HG02943 (cell line): ENCODE results near the gene ESRRA.

Source experiments
- ATAC-seq: cut with Tn5 transposase; IDR thresholded peaks from one replicate; pipeline ENCODE4 v1.9.1; 2021; ENCODE audit warnings: mild to moderate bottlenecking, low read depth, moderate library complexity; ENCODE audit not compliant: unreplicated experiment

The ESRRA gene

DNA sequence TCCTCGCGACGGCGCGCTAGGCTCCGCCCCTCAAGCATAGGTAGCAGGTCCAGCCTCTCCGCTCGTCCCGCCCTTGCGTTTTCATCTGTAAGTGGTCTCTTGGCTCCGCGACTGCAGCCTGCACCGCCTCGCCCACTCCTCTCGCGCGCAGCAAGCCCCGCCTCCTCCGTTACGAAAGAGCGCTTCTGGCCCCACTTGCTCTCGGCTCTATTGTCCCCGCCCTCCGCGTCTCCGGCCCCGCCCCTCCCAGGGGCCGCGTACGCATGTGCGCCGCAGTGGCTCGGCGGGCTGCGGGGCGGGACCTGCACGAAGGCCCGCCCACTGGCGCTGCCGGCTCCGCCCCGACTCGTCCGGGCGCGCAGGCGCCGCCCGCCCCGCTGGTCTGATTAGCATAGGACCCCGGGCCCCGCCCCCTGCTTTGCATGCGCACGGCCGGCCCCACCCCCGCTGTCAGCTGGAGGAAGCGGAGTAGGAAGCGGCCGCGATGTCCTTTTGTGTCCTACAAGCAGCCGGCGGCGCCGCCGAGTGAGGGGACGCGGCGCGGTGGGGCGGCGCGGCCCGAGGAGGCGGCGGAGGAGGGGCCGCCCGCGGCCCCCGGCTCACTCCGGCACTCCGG is at the start of gene ESRRA:
ESRRA (plus strand) TSS at position 450 of the 616 bp plus-strand sequence. CDS start 1,656 bp downstream, outside the sequence.
- ATAC-seq, result peak; percentile 53

DNA sequence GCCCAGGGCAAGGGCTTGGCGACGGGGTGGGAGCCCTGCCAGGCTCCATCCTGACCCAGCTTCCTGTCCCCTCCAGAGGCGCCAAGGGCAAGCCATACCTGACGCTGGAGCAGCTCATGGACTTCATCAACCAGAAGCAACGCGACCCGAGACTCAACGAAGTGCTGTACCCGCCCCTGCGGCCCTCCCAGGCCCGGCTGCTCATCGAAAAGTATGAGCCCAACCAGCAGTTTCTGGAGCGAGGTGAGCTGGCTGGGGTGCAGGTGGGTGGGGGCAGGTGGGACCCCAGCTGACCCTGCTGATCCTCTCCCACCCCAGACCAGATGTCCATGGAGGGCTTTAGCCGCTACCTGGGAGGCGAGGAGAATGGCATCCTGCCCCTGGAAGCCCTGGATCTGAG is 49.0 kb upstream of the ESRRA start:
- ATAC-seq, result no peak

DNA sequence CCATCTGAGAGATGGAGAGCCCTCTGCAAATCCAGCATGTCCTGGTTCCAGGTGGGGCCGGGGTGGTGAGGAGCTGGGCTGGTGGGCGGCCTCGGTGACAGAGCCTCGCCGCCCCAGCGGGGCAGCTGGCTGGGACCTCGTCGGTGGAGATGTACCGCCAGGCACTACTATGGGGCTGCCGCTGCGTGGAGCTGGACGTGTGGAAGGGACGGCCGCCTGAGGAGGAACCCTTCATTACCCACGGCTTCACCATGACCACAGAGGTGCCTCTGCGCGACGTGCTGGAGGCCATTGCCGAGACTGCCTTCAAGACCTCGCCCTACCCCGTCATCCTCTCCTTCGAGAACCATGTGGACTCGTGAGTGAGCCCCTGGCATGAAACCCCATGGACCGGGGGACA is 47.0 kb upstream of the ESRRA start:
- ATAC-seq, result no peak

DNA sequence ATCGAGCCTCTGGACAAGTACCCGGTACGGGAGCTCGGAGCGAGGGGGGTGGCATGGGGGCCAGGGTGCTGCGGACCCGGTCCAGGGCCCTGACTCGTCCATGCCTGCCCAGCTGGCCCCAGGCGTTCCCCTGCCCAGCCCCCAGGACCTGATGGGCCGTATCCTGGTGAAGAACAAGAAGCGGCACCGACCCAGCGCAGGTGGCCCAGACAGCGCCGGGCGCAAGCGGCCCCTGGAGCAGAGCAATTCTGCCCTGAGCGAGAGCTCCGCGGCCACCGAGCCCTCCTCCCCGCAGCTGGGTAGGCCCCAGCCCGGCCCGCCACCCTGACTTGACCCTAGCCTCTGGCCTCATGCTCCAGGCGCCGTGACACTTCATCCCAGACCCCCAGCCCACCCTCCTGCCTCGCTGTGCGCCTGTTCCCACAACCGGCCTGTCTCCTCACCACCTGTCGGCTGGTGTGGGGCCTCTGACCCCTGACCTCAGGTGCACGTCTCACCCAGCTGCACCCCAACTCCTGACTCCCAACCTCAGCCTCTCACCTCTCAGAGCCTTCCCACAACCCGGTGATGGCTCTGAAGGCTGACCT is 46.3 kb upstream of the ESRRA start:
- no peak for ATAC-seq

DNA sequence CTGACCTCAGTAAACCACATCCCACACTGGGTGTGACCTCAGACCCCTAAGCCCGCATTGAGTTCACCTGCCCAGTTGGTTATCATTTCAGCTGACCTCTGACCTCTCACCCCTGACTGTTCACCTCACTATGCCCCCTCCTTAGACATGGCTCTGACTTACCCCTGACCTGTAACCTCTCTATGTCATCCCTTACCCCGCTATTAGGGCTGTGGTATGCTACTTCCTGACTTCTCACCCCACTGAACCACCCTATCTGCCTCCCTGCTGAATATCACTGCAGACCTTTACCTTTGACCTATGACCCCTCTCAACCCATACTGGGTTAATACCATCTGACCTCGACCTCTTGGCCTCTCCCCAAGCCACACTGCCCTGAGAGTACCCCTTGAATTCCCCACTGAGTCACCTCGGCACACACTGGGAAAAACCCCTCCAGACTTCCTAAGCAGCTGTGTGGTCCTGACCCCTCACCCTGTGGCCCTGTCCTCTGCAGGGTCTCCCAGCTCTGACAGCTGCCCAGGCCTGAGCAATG is 45.7 kb upstream of the ESRRA start:
- ATAC-seq, result no peak

DNA sequence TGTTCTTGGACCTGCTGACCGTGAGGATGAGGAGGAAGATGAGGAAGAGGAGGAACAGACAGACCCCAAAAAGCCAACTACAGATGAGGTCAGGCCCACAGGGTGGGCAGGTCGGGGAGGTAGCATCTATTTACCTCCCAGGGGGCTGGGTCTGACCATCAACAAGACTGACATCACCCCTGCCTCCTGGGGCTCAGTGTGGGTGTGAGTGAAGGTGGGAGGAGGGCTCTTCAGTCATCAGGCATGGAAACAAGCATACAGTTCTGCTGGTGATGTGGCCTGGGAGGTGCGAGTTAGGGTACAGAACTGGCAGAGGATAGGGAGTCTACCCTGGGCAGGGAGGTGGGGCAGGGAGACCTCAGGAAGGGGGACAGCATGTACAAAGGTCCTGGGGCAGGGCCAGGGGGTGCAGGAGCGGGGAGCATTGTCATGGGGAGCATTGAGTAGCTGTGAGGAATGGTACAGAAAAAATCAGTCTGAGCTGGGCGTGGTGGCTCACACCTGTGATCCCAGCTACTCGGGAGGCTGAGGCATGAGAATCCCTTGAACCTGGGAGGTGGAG is 45.1 kb upstream of the ESRRA start:
- ATAC-seq, result no peak

DNA sequence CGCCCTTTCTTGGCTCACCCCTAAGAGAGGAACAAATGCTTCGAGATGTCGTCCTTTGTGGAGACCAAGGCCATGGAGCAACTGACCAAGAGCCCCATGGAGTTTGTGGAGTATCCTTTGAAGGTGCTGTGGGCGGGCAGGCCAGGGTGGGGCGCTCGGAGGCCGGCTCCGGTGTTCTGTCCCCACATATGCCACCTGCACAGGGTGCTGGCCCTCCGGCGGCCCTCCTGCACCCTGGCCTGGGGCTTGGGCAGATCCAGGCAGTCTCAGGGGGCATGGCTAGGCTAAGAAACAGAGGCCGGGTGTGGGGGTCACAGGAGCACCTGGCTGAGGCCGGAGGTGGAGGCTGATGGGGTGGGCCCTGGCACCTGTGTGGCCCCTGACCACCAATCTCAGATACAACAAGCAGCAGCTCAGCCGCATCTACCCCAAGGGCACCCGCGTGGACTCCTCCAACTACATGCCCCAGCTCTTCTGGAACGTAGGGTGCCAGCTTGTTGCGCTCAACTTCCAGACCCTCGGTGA is 43.7 kb upstream of the ESRRA start:
- ATAC-seq, result no peak

DNA sequence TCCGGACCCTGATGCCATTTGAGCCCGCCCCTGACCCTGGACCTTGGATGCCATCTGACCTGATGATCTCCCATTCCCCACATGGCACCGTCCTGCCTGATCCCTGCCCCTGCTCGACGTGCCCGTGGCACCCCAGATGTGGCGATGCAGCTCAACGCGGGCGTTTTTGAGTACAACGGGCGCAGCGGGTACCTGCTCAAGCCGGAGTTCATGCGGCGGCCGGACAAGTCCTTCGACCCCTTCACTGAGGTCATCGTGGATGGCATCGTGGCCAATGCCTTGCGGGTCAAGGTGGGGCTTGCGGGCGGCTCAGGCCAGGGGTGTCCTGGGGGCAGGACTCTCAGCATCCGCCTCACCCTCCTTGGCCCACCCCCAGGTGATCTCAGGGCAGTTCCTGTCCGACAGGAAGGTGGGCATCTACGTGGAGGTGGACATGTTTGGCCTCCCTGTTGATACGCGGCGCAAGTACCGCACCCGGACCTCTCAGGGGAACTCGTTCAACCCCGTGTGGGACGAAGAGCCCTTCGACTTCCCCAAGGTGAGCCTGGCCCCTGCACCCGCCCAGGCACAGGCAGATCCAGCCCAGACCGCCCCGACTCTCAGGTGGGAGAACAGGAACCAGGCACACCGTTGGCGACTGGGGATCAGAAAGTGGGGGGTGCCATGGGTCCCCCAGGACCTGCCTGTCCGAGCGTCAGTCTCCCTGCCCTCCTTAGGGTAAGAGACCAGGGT is 42.9 kb upstream of the ESRRA start:
- no peak for ATAC-seq

DNA sequence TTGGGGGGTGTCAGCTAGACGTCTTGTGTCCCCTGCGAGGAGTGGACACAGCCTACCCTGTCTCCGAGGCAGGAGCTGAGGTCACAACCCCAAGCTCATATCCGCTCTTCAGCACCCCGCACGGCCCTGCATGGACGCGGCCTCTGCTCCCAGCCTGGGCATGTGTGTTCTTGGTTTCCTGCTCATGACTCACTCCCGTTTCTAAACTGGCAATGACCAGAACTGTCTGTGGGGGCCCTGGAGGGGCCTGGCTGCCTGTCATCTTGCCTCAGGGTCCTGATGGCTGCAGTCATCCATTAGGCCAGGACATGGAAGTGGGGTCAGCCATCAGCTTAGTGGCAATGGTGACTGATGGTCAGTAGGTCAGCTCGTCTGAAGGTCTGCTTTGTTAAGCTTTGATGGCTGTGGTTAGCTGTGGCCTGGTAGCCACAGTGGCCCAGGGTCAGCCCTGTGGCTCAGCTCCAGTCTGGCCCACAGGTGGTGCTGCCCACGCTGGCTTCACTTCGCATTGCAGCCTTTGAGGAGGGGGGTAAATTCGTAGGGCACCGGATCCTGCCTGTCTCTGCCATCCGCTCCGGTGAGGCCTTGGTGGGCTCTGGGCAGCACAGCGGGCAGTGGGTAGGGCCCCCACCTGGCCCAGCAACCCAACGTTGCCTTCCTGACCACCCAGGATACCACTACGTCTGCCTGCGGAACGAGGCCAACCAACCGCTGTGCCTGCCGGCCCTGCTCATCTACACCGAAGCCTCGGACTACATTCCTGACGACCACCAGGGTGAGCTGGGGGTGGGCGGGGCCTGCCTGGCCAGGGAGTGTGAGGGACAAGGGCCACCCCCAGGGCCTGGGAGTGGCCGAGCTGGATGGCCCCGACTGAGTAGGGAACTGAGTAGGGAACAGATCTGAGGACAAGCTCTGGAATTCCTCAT is 42.0 kb upstream of the ESRRA start:
- ATAC-seq, result no peak

DNA sequence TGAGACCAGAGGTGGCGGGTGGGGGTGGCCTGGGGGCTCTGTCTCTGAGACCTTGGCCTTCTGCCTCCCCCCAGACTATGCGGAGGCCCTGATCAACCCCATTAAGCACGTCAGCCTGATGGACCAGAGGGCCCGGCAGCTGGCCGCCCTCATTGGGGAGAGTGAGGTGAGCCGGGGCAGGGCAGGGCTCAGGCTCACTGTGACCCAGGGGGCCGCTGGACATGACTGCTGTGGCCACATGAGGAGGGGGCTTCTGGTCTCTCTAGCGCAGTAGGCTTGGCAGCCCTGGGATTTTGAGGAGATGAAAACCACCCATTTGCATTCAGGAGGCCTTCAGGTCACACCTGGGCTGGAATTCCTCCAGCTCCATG is 41.4 kb upstream of the ESRRA start:
- no peak for ATAC-seq

DNA sequence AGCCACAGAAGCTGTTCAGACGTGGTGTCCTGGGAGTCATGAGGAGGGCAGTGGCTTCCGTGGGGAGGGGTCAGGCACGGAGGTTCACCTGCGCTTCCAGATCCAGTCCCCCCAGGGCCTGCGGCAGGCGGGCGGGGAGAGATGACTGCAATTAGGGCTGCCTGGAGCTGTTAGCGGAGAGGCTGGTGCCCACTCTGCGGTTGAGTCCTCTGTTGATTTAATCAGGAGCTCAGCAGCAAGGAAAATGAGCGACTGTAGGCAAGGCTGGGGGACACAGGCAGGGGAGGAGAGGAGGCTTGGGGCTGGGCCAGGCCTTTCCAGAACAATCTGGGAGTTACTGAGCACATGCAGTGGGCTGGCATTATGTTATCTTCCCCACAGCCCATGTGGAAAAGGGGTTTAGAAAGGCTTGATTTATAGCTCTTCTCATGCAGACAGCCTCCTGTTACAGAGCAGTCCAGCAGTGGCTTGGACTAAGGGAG is 40.9 kb upstream of the ESRRA start:
- no peak for ATAC-seq

DNA sequence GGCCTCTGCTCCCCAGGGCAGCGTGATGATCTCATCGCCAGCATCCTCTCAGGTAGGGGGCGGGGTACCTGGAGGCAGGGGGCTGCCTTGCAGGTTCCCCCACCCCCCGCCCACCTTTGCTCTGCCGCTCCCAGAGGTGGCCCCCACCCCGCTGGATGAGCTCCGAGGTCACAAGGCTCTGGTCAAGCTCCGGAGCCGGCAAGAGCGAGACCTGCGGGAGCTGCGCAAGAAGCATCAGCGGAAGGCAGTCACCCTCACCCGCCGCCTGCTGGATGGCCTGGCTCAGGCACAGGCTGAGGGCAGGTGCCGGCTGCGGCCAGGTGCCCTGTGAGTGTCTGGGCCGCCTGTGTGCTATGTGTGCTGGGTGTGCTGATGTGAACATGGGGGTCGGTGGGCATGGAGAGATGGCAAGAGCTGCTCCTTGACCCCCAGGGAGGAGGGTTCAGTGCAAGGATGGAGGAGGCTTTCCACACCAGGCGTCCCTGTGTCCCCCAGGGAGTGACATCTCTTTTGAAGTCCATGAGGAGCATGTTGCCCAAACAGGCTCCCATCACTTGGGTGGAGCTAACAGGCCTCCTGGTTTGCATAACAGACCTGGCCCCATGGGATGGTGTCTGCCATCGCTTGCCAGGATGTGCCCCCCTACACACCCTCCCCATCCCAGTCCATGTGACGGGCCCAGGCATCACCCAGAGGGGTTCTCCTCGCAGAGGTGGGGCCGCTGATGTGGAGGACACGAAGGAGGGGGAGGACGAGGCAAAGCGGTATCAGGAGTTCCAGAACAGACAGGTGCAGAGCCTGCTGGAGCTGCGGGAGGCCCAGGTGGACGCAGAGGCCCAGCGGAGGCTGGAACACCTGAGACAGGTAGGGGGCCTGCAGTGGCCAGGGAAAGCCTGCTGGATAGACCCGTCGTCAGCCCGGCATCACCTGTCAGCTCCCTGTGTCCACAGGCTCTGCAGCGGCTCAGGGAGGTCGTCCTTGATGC is 39.9 kb upstream of the ESRRA start:
- no peak for ATAC-seq

DNA sequence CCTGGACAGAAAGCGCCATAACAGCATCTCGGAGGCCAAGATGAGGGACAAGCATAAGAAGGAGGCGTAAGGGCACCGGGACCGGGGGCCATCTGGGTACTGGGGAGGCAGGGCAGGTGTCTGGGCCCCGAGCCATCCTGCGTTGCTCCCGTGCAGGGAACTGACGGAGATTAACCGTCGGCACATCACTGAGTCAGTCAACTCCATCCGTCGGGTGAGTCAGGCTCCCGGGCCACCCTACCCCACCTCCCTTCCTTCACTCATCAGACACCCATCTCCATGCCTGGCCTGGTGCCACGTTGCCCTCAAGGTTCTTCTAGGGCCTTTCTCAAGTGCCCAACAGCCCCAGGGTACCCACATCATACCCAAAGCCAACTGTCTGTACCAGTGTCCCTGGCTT is 39.0 kb upstream of the ESRRA start:
- no peak for ATAC-seq

DNA sequence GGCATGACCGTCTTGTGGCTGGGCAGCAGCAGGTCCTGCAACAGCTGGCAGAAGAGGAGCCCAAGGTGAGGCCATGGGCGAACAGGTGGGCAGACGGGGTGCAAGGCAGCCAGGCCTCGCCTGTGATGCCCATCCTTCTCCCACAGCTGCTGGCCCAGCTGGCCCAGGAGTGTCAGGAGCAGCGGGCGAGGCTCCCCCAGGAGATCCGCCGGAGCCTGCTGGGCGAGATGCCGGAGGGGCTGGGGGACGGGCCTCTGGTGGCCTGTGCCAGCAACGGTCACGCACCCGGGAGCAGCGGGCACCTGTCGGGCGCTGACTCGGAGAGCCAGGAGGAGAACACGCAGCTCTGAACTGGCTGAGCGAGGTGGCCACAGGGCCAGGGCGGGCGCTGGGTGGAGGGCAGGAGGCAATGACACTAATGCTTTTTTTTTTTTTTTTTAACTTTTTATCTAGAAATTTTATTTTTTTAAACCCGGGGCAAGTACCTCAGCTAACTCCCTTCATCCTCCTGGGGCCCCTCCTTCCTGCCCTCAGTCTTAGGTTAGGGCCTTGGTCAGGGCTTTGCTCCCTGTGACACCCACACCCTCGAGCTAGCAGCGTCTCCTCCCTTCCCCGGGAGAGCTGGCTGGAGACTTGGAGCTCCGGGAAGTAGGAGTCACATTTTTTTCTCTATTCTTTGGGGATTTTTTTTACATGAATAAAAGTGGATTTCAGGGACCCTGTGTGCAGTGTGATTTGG is 37.9 kb upstream of the ESRRA start:
- no peak for ATAC-seq

DNA sequence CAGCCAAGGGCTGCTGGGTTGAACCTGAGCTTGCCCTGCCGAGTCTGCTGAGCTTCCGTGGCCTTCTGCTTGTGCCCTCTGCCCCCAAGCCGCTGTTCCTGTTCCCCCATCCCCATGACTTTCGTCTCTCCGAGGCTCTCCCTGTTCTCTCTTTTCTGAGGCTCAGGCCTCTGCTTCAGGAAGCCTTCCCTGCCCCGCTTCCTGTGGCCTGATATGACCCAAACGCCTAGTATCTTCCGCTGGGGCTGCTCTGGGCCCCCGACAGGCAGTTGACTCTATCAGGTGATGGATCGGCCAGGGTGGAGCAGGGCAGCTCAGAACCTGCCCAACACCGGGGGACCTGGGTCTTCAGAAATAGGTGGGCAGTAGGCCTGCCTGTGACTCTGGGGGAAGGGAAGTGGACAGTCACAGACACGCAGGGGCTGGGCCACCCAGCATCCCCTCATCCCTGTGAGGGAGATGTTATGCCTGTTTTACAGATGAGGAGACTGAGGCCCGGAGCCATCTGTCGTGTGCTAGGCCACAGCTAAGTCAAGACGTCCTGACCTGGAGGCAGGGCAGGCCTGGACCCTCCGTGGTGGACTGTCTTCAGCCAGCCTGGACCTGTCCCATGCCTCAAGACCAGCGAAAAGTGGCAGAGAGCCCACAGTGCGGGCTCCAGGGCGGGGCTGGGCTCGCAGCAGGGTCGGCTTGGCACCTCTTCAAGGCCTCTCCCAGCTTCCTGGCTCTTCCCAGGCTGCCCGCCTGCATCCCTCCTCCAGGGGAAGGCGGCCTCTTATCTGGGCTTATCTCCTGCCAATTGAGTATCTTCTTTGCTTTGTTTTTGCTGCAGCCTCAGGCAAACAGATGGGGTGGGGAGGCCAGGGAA is 37.1 kb upstream of the ESRRA start:
- no peak for ATAC-seq

DNA sequence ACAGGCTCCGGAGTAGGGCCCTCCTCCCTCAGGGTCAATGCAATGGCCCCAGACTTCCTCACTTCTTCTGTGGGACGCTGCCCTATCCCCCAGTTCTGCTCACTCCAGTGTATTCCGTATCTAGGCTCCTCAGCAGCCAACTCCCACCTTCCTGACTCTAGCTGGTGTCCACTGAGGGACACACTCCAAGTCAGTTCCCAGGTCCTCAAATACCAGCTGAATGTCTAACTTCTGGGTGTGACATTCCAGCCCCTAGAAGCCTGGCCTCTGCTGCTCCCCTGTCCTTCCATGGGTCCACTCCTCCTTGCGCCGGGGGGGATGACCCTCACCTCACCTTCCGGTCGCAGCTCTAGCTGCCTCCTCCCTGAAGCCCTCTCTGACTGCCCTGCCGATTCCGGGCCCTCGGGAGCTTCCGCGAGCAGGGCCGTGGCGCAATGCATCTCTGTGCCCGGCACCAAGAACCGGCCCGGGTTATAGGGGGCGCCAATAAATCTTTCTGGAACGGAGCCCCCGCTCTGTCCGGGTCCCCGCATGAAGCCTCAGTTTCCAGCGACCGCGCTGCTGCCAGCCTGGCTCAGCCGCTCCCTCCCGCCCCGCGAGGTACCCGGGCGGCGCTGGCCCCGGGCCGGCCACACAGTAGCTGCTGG is 36.3 kb upstream of the ESRRA start:
- ATAC-seq, result peak; percentile 5
